Muscle layer of duodenum (tissue), 2 donors: ENCODE data around the gene DMD.

Source experiments
- H3K27ac ChIP-seq: one replicate; pipeline ENCODE4 v1.7.0; 2013; ENCODE audit warnings: mild to moderate bottlenecking, low read length
- H3K27me3 ChIP-seq: one replicate; pipeline ENCODE4 v1.7.0; 2013; ENCODE audit warnings: low read depth, mild to moderate bottlenecking, control low read depth, low read length
- H3K36me3 ChIP-seq, 2 donors: one replicate each; pipeline ENCODE4 v1.7.0; 2013; ENCODE audit warnings: low read length in 2 of 2, control low read depth in 1 of 2, mild to moderate bottlenecking in 1 of 2; ENCODE audit not compliant: insufficient read depth in 2 of 2, control insufficient read depth in 1 of 2
- H3K4me1 ChIP-seq, 2 donors: one replicate each; pipeline ENCODE4 v1.7.0; 2013; ENCODE audit warnings: low read length in 2 of 2, mild to moderate bottlenecking in 2 of 2, control low read depth in 1 of 2, moderate library complexity in 1 of 2; ENCODE audit not compliant: insufficient read depth in 2 of 2, control insufficient read depth in 1 of 2
- H3K4me3 ChIP-seq, 2 donors: one replicate each; pipeline ENCODE4 v1.7.0; 2013; ENCODE audit warnings: low read length in 2 of 2, low read depth in 1 of 2, mild to moderate bottlenecking in 1 of 2
- H3K9me3 ChIP-seq, 2 donors: one replicate each; pipeline ENCODE4 v1.7.0; 2013; ENCODE audit warnings: low read length in 2 of 2, control low read depth in 1 of 2, mild to moderate bottlenecking in 1 of 2; ENCODE audit not compliant: control insufficient read depth in 1 of 2
- donor health status: healthy.

Gene DMD

GRCh38 chrX:31227250-31227649 is 1984.1 kb downstream of the DMD start:
- H3K27ac ChIP-seq = no peak overlapping the region
- H3K27me3 ChIP-seq = no peaks in the 10 kb centered on the region
- H3K4me3 ChIP-seq = no peak overlapping the region
- H3K4me1 ChIP-seq = peaks cover 0 to 17% of the 10 kb centered on the region in 2 donors
- no peaks in the 10 kb centered on the region for H3K36me3 ChIP-seq
- no peaks in the 10 kb centered on the region for H3K9me3 ChIP-seq

- H3K36me3 ChIP-seq = no peaks in the 10 kb centered on the region
- H3K27ac ChIP-seq = no peak overlapping the region
- no peak overlapping the region for H3K4me3 ChIP-seq
- no peaks in the 10 kb centered on the region for H3K27me3 ChIP-seq
- peaks cover 0 to 21% of the 10 kb centered on the region in 2 donors for H3K4me1 ChIP-seq
- H3K9me3 ChIP-seq = no peaks in the 10 kb centered on the region
These were observed 1985.5 kb downstream of the DMD start for GRCh38 chrX:31225819-31226218.

- Histone ChIP-seq H3K27ac (no peak overlapping the region), H3K27me3 (no peaks in the 10 kb centered on the region), H3K9me3 (no peaks in the 10 kb centered on the region)
These were observed 1986.9 kb downstream of the DMD start for GRCh38 chrX:31224381-31225012.

GRCh38 chrX:31223817-31224216 is 1987.5 kb downstream of the DMD start:
- H3K4me1 ChIP-seq = peaks cover 0 to 17% of the 10 kb centered on the region in 2 donors
- H3K27ac ChIP-seq = no peak overlapping the region
- H3K4me3 ChIP-seq = no peak overlapping the region
- H3K27me3 ChIP-seq = no peaks in the 10 kb centered on the region
- H3K36me3 ChIP-seq = no peaks in the 10 kb centered on the region
- H3K9me3 ChIP-seq = no peaks in the 10 kb centered on the region

More at GRCh38 chrX:31224381-31225012, 1986.9 kb downstream of the DMD start:
- peaks cover 0 to 19% of the 10 kb centered on the region in 2 donors for H3K4me1 ChIP-seq
- H3K4me3 ChIP-seq = no peak overlapping the region
- H3K36me3 ChIP-seq = no peaks in the 10 kb centered on the region

- H3K9me3 ChIP-seq = no peaks in the 10 kb centered on the region
- no peak overlapping the region for H3K27ac ChIP-seq
- no peaks in the 10 kb centered on the region for H3K36me3 ChIP-seq
- H3K4me1 ChIP-seq = peaks cover 0 to 11% of the 10 kb centered on the region in 2 donors
- no peak overlapping the region for H3K4me3 ChIP-seq
- no peaks in the 10 kb centered on the region for H3K27me3 ChIP-seq
These were observed 1988.4 kb downstream of the DMD start for GRCh38 chrX:31222946-31223345.

DNA sequence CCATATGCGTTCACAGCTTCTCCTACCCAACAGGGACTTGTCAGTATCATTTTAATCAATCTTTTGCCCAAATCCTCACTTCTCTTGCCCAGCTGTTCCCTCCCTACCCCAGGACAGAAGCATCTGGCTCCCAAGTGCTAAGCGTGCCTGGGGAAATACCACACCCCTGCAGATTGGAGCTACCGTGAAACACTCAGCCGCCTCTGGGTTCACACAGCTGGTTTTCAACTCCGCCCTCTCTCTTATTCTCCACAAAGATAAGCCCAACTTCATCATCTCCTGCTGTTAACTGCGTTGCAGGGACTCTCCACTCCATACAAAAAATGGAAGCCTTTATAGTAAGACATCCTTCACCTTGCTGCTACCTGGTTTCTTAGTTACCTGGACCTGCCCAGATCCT is 1992.2 kb downstream of the DMD start:
- no peaks in the 10 kb centered on the region for H3K27me3 ChIP-seq
- H3K27ac ChIP-seq = no peak overlapping the region
- no peak overlapping the region for H3K4me3 ChIP-seq
- peaks cover 0 to 7% of the 10 kb centered on the region in 2 donors for H3K4me1 ChIP-seq
- H3K36me3 ChIP-seq = no peaks in the 10 kb centered on the region
- H3K9me3 ChIP-seq = no peaks in the 10 kb centered on the region

- Histone ChIP-seq H3K27ac (no peak overlapping the region), H3K27me3 (no peaks in the 10 kb centered on the region), H3K4me3 (no peak overlapping the region), H3K9me3 (no peaks in the 10 kb centered on the region), H3K4me1 (peaks cover 0 to 9% of the 10 kb centered on the region in 2 donors), H3K36me3 (no peaks in the 10 kb centered on the region)
These were observed 1994.3 kb downstream of the DMD start for GRCh38 chrX:31217084-31217483.

DNA sequence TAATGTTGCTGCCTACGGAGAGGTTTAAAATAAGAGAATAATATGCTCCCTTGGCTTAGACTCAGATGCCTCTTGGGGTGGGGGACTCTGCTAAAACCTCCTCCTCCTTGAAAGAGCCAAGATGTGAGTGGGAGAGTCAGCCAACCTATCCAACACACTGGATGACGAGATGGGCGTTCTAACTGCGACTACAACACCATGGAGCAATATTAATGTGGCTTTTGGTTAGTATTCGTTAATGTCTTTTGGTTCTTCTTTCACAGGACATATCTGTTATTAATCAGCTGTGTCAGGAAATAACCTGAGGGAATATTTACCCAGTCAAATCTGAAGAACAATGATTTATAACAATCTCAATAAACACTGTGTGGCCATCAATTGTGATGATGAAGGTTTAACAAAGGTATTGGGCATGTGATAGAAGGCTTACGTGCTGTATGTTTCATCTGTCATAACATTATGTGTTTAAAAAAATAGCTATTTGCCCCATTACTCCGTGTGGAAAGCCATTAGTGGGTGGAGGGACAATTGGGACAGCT is 1996.0 kb downstream of the DMD start:
- Histone ChIP-seq H3K4me1 (peaks cover 0 to 5% of the 10 kb centered on the region in 2 donors), H3K27me3 (no peaks in the 10 kb centered on the region), H3K27ac (no peak overlapping the region)

GRCh38 chrX:31213941-31214340 is 1997.4 kb downstream of the DMD start:
- Histone ChIP-seq H3K36me3 (no peaks in the 10 kb centered on the region), H3K4me3 (no peak overlapping the region), H3K4me1 (peaks cover 0 to 5% of the 10 kb centered on the region in 2 donors), H3K9me3 (no peaks in the 10 kb centered on the region), H3K27ac (no peak overlapping the region), H3K27me3 (no peaks in the 10 kb centered on the region)

More for the DNA sequence above, 1996.0 kb downstream of the DMD start:
- Histone ChIP-seq H3K9me3 (no peaks in the 10 kb centered on the region), H3K4me3 (no peak overlapping the region), H3K36me3 (no peaks in the 10 kb centered on the region)

DNA sequence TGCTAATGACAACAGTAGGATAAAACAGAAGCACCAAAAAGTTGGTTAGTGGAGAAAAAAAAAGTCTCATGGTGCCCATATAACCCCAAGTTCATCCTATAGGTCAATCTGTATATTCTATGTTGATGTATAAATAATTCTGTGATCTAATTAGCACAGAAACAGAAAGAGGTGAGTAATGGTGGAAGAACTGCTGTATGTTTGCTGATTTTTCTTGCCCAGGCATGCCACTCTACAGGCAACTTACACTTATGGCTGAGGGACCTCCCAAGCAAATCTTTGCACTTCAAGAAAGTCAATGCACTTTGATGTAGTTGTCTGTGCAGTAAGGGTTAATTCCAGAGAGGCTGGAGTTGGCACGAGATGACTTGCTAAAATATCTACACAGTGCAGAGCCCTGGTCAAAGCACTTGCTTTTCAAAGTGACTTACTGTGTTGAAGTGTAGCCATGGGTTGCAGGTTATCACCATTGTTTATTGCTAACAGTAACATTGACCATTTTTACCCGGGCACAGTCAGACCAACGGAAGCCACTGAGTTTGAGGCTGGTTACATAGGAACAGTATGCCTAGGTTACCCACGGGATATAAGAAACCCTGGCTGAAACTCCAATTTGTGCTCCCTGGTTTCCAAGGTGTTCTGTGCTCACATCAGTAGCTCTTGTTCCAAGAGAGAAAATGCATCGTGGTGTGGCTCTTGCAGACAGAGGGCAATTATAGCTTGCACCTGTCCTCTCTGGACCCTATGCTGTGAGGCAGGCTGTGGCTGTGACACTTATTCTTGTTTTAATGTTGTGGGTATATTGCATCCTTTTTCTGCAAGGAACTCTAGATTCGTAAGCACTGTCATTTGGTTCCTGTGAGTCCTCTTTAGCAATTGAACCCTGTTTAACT is 1998.2 kb downstream of the DMD start:
- H3K27me3 ChIP-seq = no peaks in the 10 kb centered on the region
- no peak overlapping the region for H3K27ac ChIP-seq
- H3K4me3 ChIP-seq = no peak overlapping the region
- no peaks in the 10 kb centered on the region for H3K36me3 ChIP-seq
- no peaks in the 10 kb centered on the region for H3K9me3 ChIP-seq
- H3K4me1 ChIP-seq = peaks cover 0 to 5% of the 10 kb centered on the region in 2 donors

- peaks cover 0 to 5% of the 10 kb centered on the region in 2 donors for H3K4me1 ChIP-seq
- no peaks in the 10 kb centered on the region for H3K27me3 ChIP-seq
- no peak overlapping the region for H3K27ac ChIP-seq
These were observed 2002.2 kb downstream of the DMD start for GRCh38 chrX:31209005-31209628.

More at GRCh38 chrX:31209005-31209628, 2002.2 kb downstream of the DMD start:
- Histone ChIP-seq H3K4me3 (no peak overlapping the region), H3K36me3 (peaks cover 0 to 3% of the 10 kb centered on the region in 2 donors), H3K9me3 (no peaks in the 10 kb centered on the region)
